ENCODE results near the gene P4HB. TPM values are rescaled to one million over a fixed set of nuclear protein-coding genes. Genes with fewer than 3 reads are reported as not detected.
A peak's percentile ranks its signal among the peaks of the same experiment; 100 is the strongest.

P4HB gene
- total and polyA plus RNA-seq, 3 experiments from 2014 or later, result 342 to 482 (median 463) TPM

DNA sequence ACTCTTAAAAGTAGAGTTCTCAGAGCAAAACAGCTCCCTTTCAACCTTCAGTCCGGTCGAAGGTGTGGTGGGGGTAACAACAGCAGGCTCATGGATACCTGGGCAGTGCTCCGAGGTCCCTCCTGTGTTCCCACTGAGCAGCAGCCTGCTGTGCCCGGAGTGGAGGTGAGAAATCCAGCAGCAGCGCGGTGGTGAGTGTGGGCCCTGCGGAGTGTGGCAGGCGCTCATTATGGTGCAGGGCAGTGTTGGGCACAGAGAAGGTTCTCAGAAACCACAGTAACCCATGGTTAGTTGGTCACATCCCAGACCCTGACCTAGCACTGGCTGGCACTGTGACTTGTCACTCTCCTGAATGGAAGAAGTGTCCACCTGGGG, 5.0 kb upstream of the P4HB start:
- Histone ChIP-seq H3K27me3 (ENCODE audit: insufficient read depth, low read length, poor library complexity, severe bottlenecking) (no peaks in the 10 kb centered on the region), H3K36me3 (ENCODE audit: insufficient read depth, low read length) (peaks cover 27% of the 10 kb centered on the region), H3K4me3 (ENCODE audit: low read length) (no peak overlapping the region), H3K27ac (ENCODE audit: low read depth, low read length) (peak overlapping the region; percentile 31), H3K9me3 (ENCODE audit: low read length) (no peaks in the 10 kb centered on the region), H3K4me1 (ENCODE audit: insufficient read depth, low read length) (peaks cover 44% of the 10 kb centered on the region)
- peak overlapping the region in 2 of 8 donors; percentile 50 to 98 for H3K27ac Mint-ChIP-seq
- ChIA-PET POLR2A (interaction anchor here (1.0 kb wide), 1 partner anchor 32 kb away, joined by 3 read pairs; the partner anchor contains the start of gene MCRIP1), CTCF (interaction anchor here (1.5 kb wide), 1 partner anchor 94 kb away, joined by 3 read pairs; no protein-coding TSS in a partner anchor)
- H3K4me3 Mint-ChIP-seq, result peak overlapping the region in 1 of 7 donors; percentile 72
- H3K27me3 Mint-ChIP-seq, result peaks cover 0 to 10% of the 10 kb centered on the region in 2 donors
- peaks cover 33 to 75% (median 36%) of the 10 kb centered on the region in 3 donors for H3K4me1 Mint-ChIP-seq
- DNase-seq, result no peak
- no peaks in the 10 kb centered on the region for H3K9me3 Mint-ChIP-seq
- peaks cover 0 to 41% (median 2%) of the 10 kb centered on the region in 3 donors for H3K36me3 Mint-ChIP-seq

DNA sequence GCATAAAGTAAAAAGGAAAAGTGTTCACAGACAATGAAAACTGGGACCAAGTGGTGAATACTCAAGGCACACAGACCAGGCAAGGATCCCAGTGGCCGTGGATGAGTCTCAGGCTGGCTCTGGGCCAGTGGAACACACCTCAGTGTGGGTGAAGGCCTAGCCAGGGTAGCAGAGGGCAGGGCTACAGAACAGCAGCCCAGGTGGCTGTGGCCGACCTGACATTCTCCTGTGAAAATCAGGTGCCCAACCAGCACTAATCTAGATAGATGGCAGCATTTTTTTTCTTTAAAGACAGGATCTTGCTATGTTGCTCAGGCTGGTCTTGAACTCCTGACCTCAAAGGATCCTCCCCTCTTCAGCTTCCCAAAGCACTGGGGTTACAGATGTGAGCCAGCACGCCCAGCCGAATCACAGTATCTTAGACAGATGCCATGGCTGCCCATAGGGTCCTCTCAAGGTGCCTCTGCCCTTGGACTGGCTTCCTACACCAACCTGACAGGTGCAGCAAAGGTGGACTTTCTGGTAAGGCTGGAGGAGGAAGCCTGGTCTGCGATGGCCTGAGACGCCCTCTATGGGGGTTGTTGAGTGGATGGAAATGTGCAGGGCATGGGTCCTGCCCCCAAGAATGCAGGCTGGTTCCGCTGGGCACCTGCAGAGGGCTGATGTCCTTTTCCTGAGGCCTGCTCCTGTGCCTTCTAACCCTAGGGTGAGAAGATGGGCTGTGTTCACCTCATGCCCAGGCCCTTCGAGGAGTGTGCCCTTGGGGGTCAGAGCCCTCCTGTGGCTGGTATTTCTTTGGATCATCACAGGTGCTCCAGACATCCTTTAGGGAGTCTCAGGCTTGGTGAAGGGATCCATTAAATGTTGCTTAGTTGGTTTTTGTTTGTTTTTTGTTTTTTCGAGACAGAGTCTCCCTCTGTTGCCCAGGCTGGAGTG, 3.8 kb upstream of the P4HB start:
- Histone ChIP-seq H3K4me3 (ENCODE audit: low read length) (no peak overlapping the region), H3K27ac (ENCODE audit: low read depth, low read length) (no peak overlapping the region), H3K9me3 (ENCODE audit: low read length) (no peaks in the 10 kb centered on the region), H3K4me1 (ENCODE audit: insufficient read depth, low read length) (peaks cover 41% of the 10 kb centered on the region), H3K36me3 (ENCODE audit: insufficient read depth, low read length) (peaks cover 16% of the 10 kb centered on the region), H3K27me3 (ENCODE audit: insufficient read depth, low read length, poor library complexity, severe bottlenecking) (no peaks in the 10 kb centered on the region)
- H3K4me1 Mint-ChIP-seq, result peaks cover 32 to 70% (median 35%) of the 10 kb centered on the region in 3 donors
- H3K27me3 Mint-ChIP-seq, result peaks cover 0 to 8% of the 10 kb centered on the region in 2 donors
- no peaks in the 10 kb centered on the region for H3K9me3 Mint-ChIP-seq
- CTCF ChIA-PET, result interaction anchor here (1.3 kb wide), 1 partner anchor 95 kb away, joined by 3 read pairs; no protein-coding TSS in a partner anchor
- H3K4me3 Mint-ChIP-seq, result peak overlapping the region in 3 of 7 donors; percentile 12 to 88 (median 61)
- DNase-seq, result no peak
- POLR2A ChIA-PET, result no interaction called here
- peak overlapping the region in 7 of 8 donors; percentile 41 to 98 (median 77) for H3K27ac Mint-ChIP-seq
- peaks cover 0 to 37% (median 0%) of the 10 kb centered on the region in 3 donors for H3K36me3 Mint-ChIP-seq

DNA sequence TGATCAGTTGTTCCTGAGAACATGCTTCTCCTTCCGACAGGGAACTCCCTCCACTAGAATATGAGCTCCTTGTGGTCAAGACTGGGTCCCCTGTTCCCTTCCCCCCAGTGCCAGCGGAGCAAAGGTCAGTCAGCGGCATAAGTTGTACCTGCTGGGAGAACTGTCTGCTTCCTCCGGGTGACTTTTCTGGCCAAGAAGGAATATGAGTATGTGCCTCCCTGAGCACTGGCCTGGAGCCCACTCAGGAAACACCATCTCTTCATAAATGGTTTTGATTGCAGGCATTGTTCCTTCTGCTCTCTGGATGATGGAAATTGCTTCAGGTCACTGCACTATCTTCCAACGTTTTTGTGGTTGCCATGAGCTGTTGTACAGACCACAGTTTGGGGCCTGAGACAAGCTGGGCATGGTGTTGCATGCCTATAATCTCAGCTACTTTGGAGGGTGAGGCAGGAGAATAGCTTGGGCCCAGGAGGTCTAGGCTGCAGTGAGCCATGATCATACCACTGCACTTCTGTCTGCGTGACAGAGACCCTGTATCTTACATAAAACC, 2.9 kb upstream of the P4HB start:
- no peak for DNase-seq
- CTCF ChIA-PET, result interaction anchor here (1.3 kb wide), 1 partner anchor 96 kb away, joined by 3 read pairs; no protein-coding TSS in a partner anchor
- H3K27ac ChIP-seq (ENCODE audit: low read depth, low read length), result no peak overlapping the region

DNA sequence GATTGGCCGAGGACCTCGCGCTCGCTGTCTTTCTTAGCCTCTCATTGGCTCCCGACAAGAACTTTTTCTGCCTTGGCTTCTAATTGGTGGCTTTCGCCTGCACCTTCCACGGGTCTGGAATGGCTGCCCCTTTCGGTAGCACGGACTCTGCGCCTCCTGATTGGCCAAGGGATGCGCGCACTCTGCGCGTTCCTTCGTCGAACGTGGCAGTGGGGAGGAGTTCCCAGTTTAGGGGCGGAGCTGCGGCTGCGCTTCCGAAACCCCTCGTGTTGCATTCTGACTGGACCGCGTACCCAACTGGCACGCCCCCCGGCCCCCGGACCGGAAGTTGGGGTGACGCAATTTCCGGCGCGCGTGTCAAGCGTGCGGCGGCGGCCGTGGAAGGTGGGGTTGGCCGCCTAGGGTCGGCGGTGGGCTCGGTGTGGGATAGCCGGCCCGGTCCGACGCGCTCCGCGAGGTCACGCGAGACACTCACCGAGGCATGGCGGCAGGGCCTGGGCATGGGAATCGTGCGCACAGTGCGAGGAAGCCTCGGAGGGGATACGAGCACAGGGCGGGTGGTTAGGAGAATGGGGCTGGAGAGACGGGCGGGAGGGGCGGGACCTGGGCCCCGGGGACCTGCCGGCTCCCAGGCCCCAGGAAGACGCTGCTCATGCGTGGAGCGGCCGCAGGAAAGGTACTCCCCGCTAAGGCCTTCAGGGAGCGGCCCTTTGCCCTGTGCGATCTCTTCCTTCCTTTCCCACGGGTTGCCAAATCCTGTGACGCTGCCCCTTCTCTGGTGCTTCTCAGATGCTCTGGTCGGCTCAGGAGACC, 627 bp upstream of the P4HB start:
- Histone ChIP-seq H3K27me3 (ENCODE audit: insufficient read depth, low read length, poor library complexity, severe bottlenecking) (no peaks in the 10 kb centered on the region), H3K36me3 (ENCODE audit: insufficient read depth, low read length) (peaks cover 14% of the 10 kb centered on the region), H3K4me1 (ENCODE audit: insufficient read depth, low read length) (peaks cover 32% of the 10 kb centered on the region), H3K4me3 (ENCODE audit: low read length) (peak overlapping the region; percentile 85), H3K9me3 (ENCODE audit: low read length) (no peaks in the 10 kb centered on the region), H3K27ac (ENCODE audit: low read depth, low read length) (peak overlapping the region; percentile 97)
- ChIA-PET CTCF (interaction anchor here (1.1 to 1.2 kb wide), 2 partner anchors 9 to 309 kb away, joined by 3 to 5 read pairs; partner anchors contain the start of gene FAAP100), POLR2A (interaction anchor here (0.7 to 2.6 kb wide), 6 partner anchors 10 to 177 kb away, joined by 3 to 32 read pairs (median 4); partner anchors contain the start of genes ALYREF, ANAPC11, ARHGDIA and ARL16)
- Mint-ChIP-seq H3K9me3 (no peaks in the 10 kb centered on the region), H3K36me3 (peaks cover 0 to 40% (median 0%) of the 10 kb centered on the region in 3 donors), H3K4me3 (peak overlapping the region; percentile 86 to 94 (median 91)), H3K4me1 (peaks cover 25 to 63% (median 34%) of the 10 kb centered on the region in 3 donors), H3K27ac (peak overlapping the region; percentile 95 to 99 (median 98)), H3K27me3 (peaks cover 0 to 8% of the 10 kb centered on the region in 2 donors)
- DNase-seq, result peak; percentile 98 to 100 (median 99)

More for the DNA sequence above, 2.9 kb upstream of the P4HB start:
- Mint-ChIP-seq H3K4me3 (peak overlapping the region; percentile 28 to 88 (median 58)), H3K27me3 (peaks cover 0 to 8% of the 10 kb centered on the region in 2 donors), H3K9me3 (no peaks in the 10 kb centered on the region), H3K36me3 (peaks cover 0 to 40% (median 0%) of the 10 kb centered on the region in 3 donors), H3K4me1 (peaks cover 36 to 71% (median 39%) of the 10 kb centered on the region in 3 donors), H3K27ac (peak overlapping the region; percentile 54 to 98 (median 78))
- H3K4me1 ChIP-seq (ENCODE audit: insufficient read depth, low read length), result peaks cover 45% of the 10 kb centered on the region
- no peaks in the 10 kb centered on the region for H3K27me3 ChIP-seq (ENCODE audit: insufficient read depth, low read length, poor library complexity, severe bottlenecking)
- POLR2A ChIA-PET, result no interaction called here
- no peak overlapping the region for H3K4me3 ChIP-seq (ENCODE audit: low read length)
- peaks cover 10% of the 10 kb centered on the region for H3K36me3 ChIP-seq (ENCODE audit: insufficient read depth, low read length)
- no peaks in the 10 kb centered on the region for H3K9me3 ChIP-seq (ENCODE audit: low read length)

DNA sequence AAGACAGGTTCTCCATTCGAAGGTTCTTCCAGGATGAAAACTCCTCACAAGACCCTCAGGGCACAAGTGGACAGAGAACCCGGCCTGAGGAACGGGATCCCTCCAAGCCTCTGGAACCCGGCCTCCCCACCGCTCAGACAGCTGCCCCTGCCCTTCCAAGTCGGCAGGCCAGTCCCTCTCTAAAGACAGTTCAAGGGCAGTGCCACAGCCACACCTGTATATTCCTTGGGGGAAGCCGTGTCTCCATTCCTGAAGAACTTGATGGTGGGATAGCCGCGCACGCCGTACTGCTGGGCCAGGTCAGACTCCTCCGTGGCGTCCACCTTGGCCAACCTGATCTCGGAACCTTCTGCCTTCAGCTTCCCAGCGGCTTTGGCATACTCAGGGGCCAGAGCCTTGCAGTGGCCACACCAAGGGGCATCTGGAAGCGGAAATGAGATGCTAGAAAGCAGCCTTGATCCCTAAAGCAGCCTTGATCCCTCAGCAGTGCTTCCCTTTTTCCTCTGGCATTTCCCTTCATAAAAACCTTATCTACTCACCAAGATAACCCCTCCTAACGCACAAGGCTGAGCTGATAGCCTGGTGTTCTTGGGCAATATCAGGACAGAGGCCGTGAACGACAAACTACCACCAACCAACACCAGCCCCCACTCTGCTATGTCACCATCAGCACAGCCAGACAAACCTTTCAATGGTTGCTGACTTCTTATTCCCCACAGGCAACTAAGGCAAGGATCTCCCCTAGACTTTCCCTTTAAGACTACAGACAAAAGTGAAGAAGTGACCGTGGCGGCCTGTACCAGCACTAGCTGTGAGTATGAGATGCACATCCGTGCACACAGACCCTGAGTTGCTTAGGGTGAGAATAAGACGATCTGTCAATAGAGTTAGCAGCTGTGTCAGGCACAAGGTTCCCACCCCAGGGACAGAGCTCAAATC, 1.1 kb downstream of the P4HB start:
- Mint-ChIP-seq H3K4me1 (peaks cover 27 to 63% (median 39%) of the 10 kb centered on the region in 3 donors), H3K36me3 (peaks cover 0 to 55% (median 0%) of the 10 kb centered on the region in 3 donors), H3K4me3 (peak overlapping the region; percentile 84 to 96 (median 93)), H3K27me3 (peaks cover 0 to 8% of the 10 kb centered on the region in 2 donors), H3K9me3 (no peaks in the 10 kb centered on the region), H3K27ac (peak overlapping the region; percentile 50 to 96 (median 94))
- peak overlapping the region; percentile 60 for H3K4me3 ChIP-seq (ENCODE audit: low read length)
- H3K27ac ChIP-seq (ENCODE audit: low read depth, low read length), result peak overlapping the region; percentile 73
- CTCF ChIA-PET, result interaction anchor here (0.6 to 1.5 kb wide), 4 partner anchors 10 to 157 kb away, joined by 3 read pairs; no protein-coding TSS in a partner anchor
- peaks cover 30% of the 10 kb centered on the region for H3K4me1 ChIP-seq (ENCODE audit: insufficient read depth, low read length)
- no peak for DNase-seq
- H3K27me3 ChIP-seq (ENCODE audit: insufficient read depth, low read length, poor library complexity, severe bottlenecking), result no peaks in the 10 kb centered on the region
- POLR2A ChIA-PET, result interaction anchor here (0.5 to 1.4 kb wide), 5 partner anchors 8 to 28 kb away, joined by 3 to 7 read pairs (median 5); partner anchors contain the start of gene MCRIP1
- H3K9me3 ChIP-seq (ENCODE audit: low read length), result no peaks in the 10 kb centered on the region
- H3K36me3 ChIP-seq (ENCODE audit: insufficient read depth, low read length), result peaks cover 25% of the 10 kb centered on the region

DNA sequence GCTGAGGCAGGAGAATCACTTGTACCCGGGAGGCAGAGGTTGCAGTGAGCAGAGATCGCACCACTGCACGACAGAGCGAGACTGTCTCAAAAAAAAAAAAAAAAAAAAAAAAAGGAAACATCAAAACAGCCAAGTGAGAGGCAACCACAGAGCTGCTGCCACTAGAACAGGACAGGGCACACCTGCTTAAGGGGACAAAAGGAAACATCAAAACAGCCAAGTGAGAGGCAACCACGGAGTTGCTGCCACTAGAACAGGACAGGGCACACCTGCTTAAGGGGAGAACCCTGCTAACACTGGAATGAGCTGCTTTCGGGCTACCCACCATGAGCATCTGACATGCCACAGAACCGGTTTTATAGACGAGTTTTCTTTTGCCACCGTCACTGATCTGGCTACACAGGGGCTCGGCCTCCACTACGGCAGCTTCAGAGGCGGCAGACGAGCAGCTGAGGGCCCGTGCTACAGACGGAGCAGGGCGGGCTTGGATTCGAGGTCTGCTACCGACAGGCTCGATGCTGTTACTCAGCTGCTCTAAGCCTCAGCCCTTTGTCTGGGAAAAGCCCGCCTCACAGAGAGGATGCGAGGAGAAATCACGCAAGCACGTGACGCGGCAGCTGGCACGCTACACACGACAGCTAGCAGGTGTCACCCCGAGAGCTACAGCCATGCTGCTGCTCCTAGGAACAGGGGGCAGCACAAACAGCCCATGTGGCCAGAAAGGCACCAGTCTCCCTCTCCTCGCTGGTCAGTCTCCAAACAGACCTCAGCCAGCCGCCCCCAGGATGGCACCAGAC, 2.0 kb downstream of the P4HB start:
- Mint-ChIP-seq H3K27me3 (peaks cover 0 to 8% of the 10 kb centered on the region in 2 donors), H3K4me1 (peaks cover 23 to 55% (median 35%) of the 10 kb centered on the region in 3 donors), H3K27ac (peak overlapping the region in 2 of 8 donors; percentile 9 to 95), H3K9me3 (no peaks in the 10 kb centered on the region), H3K4me3 (peak overlapping the region; percentile 32 to 96 (median 66)), H3K36me3 (peaks cover 0 to 60% (median 0%) of the 10 kb centered on the region in 3 donors)
- H3K4me3 ChIP-seq (ENCODE audit: low read length), result peak overlapping the region; percentile 60
- H3K36me3 ChIP-seq (ENCODE audit: insufficient read depth, low read length), result peaks cover 28% of the 10 kb centered on the region
- H3K4me1 ChIP-seq (ENCODE audit: insufficient read depth, low read length), result peaks cover 30% of the 10 kb centered on the region
- H3K27ac ChIP-seq (ENCODE audit: low read depth, low read length), result peak overlapping the region; percentile 73
- CTCF ChIA-PET, result interaction anchor here (1.2 to 1.5 kb wide), 2 partner anchors 11 to 156 kb away, joined by 3 read pairs; no protein-coding TSS in a partner anchor
- POLR2A ChIA-PET, result interaction anchor here (0.5 to 1.2 kb wide), 2 partner anchors 15 to 28 kb away, joined by 3 to 5 read pairs; no protein-coding TSS in a partner anchor
- DNase-seq, result no peak
- no peaks in the 10 kb centered on the region for H3K27me3 ChIP-seq (ENCODE audit: insufficient read depth, low read length, poor library complexity, severe bottlenecking)
- no peaks in the 10 kb centered on the region for H3K9me3 ChIP-seq (ENCODE audit: low read length)

All from CD8-positive, alpha-beta memory T cell (primary cell).